H9 (cell line): ENCODE results near the gene ASB15. TPM values are rescaled to one million over a fixed set of nuclear protein-coding genes. Genes with fewer than 3 reads are reported as not detected.

Source experiments
- DNase-seq: peaks from one replicate; pipeline ENCODE4 v3.0.0-alpha.2; 2017
- H2AFZ ChIP-seq: one replicate; pipeline ENCODE4 v1.6.1; 2013; ENCODE audit warnings: mild to moderate bottlenecking, low read length, control low read depth, moderate library complexity
- H2AK5ac ChIP-seq: 2 replicates; pipeline ENCODE4 v1.6.1; 2013; ENCODE audit warnings: low read length, control low read depth, mixed read lengths; ENCODE audit not compliant: insufficient read length
- H2BK120ac ChIP-seq: one replicate; pipeline ENCODE4 v1.6.1; 2013; ENCODE audit warnings: low read depth, mild to moderate bottlenecking, low read length, control low read depth, inconsistent platforms; ENCODE audit not compliant: poor library complexity, severe bottlenecking
- H2BK12ac ChIP-seq: 2 replicates; pipeline ENCODE4 v1.6.1; 2013; ENCODE audit warnings: low read length, control low read depth, mixed read lengths, low read depth; ENCODE audit not compliant: insufficient read length
- H2BK15ac ChIP-seq: 2 replicates; pipeline ENCODE4 v1.6.1; 2013; ENCODE audit warnings: low read depth, low read length, control low read depth
- H2BK20ac ChIP-seq: one replicate; pipeline ENCODE4 v1.6.1; 2013; ENCODE audit warnings: low read depth, mild to moderate bottlenecking, low read length, control low read depth, inconsistent platforms; ENCODE audit not compliant: poor library complexity, severe bottlenecking
- H2BK5ac ChIP-seq: 2 replicates; pipeline ENCODE4 v1.6.1; 2013; ENCODE audit warnings: low read length, control low read depth, mixed read lengths; ENCODE audit not compliant: insufficient read length
- H3K14ac ChIP-seq: 2 replicates; pipeline ENCODE4 v1.6.1; 2013; ENCODE audit warnings: low read length, control low read depth; ENCODE audit not compliant: insufficient read depth
- H3K18ac ChIP-seq: 2 replicates; pipeline ENCODE4 v1.6.1; 2013; ENCODE audit warnings: low read depth, mild to moderate bottlenecking, mixed read lengths, low read length, control low read depth; ENCODE audit not compliant: insufficient read length
- H3K23ac ChIP-seq: 2 replicates; pipeline ENCODE4 v1.6.1; 2013; ENCODE audit warnings: low read length, control low read depth, mixed read lengths, low read depth; ENCODE audit not compliant: insufficient read length
- H3K23me2 ChIP-seq: 2 replicates; pipeline ENCODE4 v1.6.1; 2013; ENCODE audit warnings: low read depth, mild to moderate bottlenecking, mixed read lengths, low read length, control low read depth; ENCODE audit not compliant: insufficient read length, poor library complexity, severe bottlenecking
- H3K27ac ChIP-seq: 2 replicates; pipeline ENCODE4 v1.5.1; 2013; ENCODE audit warnings: low read length, control low read depth, mixed read lengths, low read depth; ENCODE audit not compliant: insufficient read length
- H3K27me3 ChIP-seq: 2 replicates; pipeline ENCODE4 v1.6.1; 2013; ENCODE audit warnings: low read length, control low read depth, inconsistent platforms; ENCODE audit not compliant: insufficient read depth
- H3K4ac ChIP-seq: 2 replicates; pipeline ENCODE4 v1.6.1; 2013; ENCODE audit warnings: low read depth, mild to moderate bottlenecking, control low read depth, inconsistent platforms, low read length, moderate library complexity
- H3K4me1 ChIP-seq: 2 replicates; pipeline ENCODE4 v1.6.1; 2013; ENCODE audit warnings: low read length, control low read depth, inconsistent platforms; ENCODE audit not compliant: insufficient read depth
- H3K4me2 ChIP-seq: 2 replicates; pipeline ENCODE4 v1.6.1; 2013; ENCODE audit warnings: low read length, control low read depth, mixed read lengths; ENCODE audit not compliant: insufficient read length, insufficient read depth
- H3K56ac ChIP-seq: 2 replicates; pipeline ENCODE4 v1.6.1; 2013; ENCODE audit warnings: low read depth, mild to moderate bottlenecking, mixed read lengths, low read length, control low read depth; ENCODE audit not compliant: insufficient read length
- H3K79me1 ChIP-seq: 2 replicates; pipeline ENCODE4 v1.6.1; 2013; ENCODE audit warnings: low read depth, mild to moderate bottlenecking, moderate library complexity, low read length, control low read depth, inconsistent platforms; ENCODE audit not compliant: insufficient read depth, poor library complexity, severe bottlenecking
- H3K79me2 ChIP-seq: 2 replicates; pipeline ENCODE4 v1.6.1; 2013; ENCODE audit warnings: low read length, control low read depth, inconsistent platforms; ENCODE audit not compliant: insufficient read depth
- H3K9ac ChIP-seq: 2 replicates; pipeline ENCODE4 v1.6.1; 2013; ENCODE audit warnings: low read length, control low read depth, mixed read lengths; ENCODE audit not compliant: insufficient read length; ENCODE audit errors: extremely low read depth
- H3K9me3 ChIP-seq: one replicate; pipeline ENCODE4 v1.6.1; 2013; ENCODE audit warnings: low read depth, low read length, inconsistent platforms; ENCODE audit not compliant: control insufficient read depth
- H3T11ph ChIP-seq: one replicate; pipeline ENCODE4 v1.6.1; 2013; ENCODE audit warnings: mild to moderate bottlenecking, low read length, control low read depth, inconsistent platforms
- H4K20me1 ChIP-seq: one replicate; pipeline ENCODE4 v1.6.1; 2013; ENCODE audit not compliant: control insufficient read depth, insufficient read length, insufficient read depth
- H4K5ac ChIP-seq: 2 replicates; pipeline ENCODE4 v1.6.1; 2013; ENCODE audit warnings: low read depth, mild to moderate bottlenecking, mixed read lengths, low read length, control low read depth; ENCODE audit not compliant: insufficient read length
- H4K8ac ChIP-seq: replicated peaks from 2 replicates; pipeline ENCODE4 v1.6.1; 2013; ENCODE audit warnings: low read length, control low read depth, mixed read lengths, low read depth; ENCODE audit not compliant: insufficient read length
- H4K91ac ChIP-seq: 2 replicates; pipeline ENCODE4 v1.6.1; 2013; ENCODE audit warnings: low read depth, mild to moderate bottlenecking, moderate library complexity, mixed read lengths, low read length, control low read depth; ENCODE audit not compliant: insufficient read length
- H3K27ac Mint-ChIP-seq, 3 experiments: 2 replicates in 2 of 3; 3 replicates in 1 of 3; pipeline ENCODE4 v1.8.0; 2020 to 2021; ENCODE audit warnings: mixed read lengths in 3 of 3, mild to moderate bottlenecking in 1 of 3, moderate library complexity in 1 of 3
- H3K27me3 Mint-ChIP-seq: 2 replicates; pipeline ENCODE4 v1.8.0; 2021; ENCODE audit warnings: low read depth, mild to moderate bottlenecking, moderate library complexity, mixed read lengths
- H3K36me3 Mint-ChIP-seq, 3 experiments: 2 replicates in 2 of 3; 3 replicates in 1 of 3; pipeline ENCODE4 v1.8.0; 2020 to 2021; ENCODE audit warnings: low read depth in 3 of 3, mixed read lengths in 3 of 3; ENCODE audit not compliant: insufficient read depth in 1 of 3
- H3K4me1 Mint-ChIP-seq, 2 experiments: 2 replicates each; pipeline ENCODE4 v1.8.0; 2020; ENCODE audit warnings: mixed read lengths in 2 of 2
- H3K4me3 Mint-ChIP-seq, 2 experiments: 2 replicates in 1 of 2; 3 replicates in 1 of 2; pipeline ENCODE4 v1.8.0; 2020 to 2021; ENCODE audit warnings: mild to moderate bottlenecking in 2 of 2, mixed read lengths in 2 of 2, moderate library complexity in 1 of 2
- H3K9me3 Mint-ChIP-seq, 2 experiments: 2 replicates in 1 of 2; 3 replicates in 1 of 2; pipeline ENCODE4 v1.8.0; 2020; ENCODE audit warnings: mild to moderate bottlenecking in 2 of 2, mixed read lengths in 2 of 2, moderate library complexity in 1 of 2
- WGBS: extraction: QIAGEN DNeasy Blood & Tissue Kit; methylation state at CpG from one replicate; pipeline ENCODE4 v1.1.7; 2013; ENCODE audit warnings: missing lambda C conversion rate, low lambda C conversion rate, mixed read lengths; ENCODE audit not compliant: insufficient read length; ENCODE audit errors: extremely low coverage; 5-methylcytosine and 5-hydroxymethylcytosine counted together
- total RNA-seq: library from RNA; stranded (reverse); gene quantifications from 2 replicates; pipeline ENCODE4 v1.2.1, GENCODE V29; 2021
- TF ChIP-seq, protein P1 (sequence below): fragments of 200-600 bp; sonication (generic); conservative IDR thresholded peaks from 3 replicates; pipeline ENCODE4 v1.8.0; 2021; ENCODE audit warnings: antibody characterized with exemption, mild to moderate bottlenecking

The ASB15 gene
- total RNA-seq, 1 experiment from 2014 or later = not detected

DNA sequence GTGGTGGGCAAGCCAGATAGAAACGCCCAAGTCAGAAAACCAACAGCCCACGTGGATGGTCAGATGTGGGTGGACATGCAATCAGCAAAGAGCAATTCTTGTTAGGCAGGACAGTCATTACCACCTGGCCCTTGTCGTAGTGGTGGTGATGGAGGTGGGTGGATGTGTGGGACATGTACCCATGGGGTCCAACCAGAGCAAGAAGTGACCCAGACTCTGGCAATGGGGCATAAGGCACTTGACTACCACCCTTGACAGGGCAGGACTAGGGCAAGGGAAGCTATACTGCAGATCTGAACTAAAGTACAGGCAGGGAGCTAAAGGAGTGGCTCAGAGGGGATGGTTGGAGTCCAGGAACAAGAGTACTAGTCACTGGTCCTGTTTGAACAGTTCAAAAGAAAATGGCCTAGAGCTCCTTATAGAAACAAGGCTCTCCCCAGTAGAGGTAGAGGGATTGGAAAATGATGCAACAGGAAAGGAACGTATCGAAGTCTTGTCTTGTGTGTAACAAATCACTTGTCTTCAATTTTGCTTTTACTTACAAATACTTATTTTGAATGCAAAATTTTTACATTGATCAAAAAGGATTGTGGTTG lies 71.6 kb downstream of the ASB15 start:
- H3K23me2 ChIP-seq = no peaks in the 10 kb centered on the region
- no peak overlapping the region for H2BK120ac ChIP-seq
- H4K8ac ChIP-seq = no peak overlapping the region
- no peak overlapping the region for H3K4me2 ChIP-seq
- Mint-ChIP-seq H3K27me3 (no peaks in the 10 kb centered on the region; the same call in 1 of the 2 replicates), H3K36me3 (no peaks in the 10 kb centered on the region), H3K27ac (peak overlapping the region in 1 of 3 experiments; percentile 82; a peak in 2 of 7 replicates), H3K9me3 (no peaks in the 10 kb centered on the region; a peak in 1 of 5 replicates), H3K4me3 (no peak overlapping the region), H3K4me1 (peaks cover 13 to 15% of the 10 kb centered on the region in 2 experiments)
- 0 out of 2 replicates have a peak, but pooled peaks cover 3% of the 10 kb centered on the region for H3K4me1 ChIP-seq
- no peak overlapping the region for H3K18ac ChIP-seq
- no peaks in the 10 kb centered on the region for H4K20me1 ChIP-seq
- no peak overlapping the region for H2BK12ac ChIP-seq
- no peak overlapping the region for H3K56ac ChIP-seq
- no CpG with 5 or more reads among the region's 5 CpGs for WGBS
- H2BK5ac ChIP-seq = no peak overlapping the region
- H2BK15ac ChIP-seq = no peak overlapping the region
- no peaks in the 10 kb centered on the region for H3K79me1 ChIP-seq
- no peak overlapping the region for H2AFZ ChIP-seq
- no peak for DNase-seq
- H3K23ac ChIP-seq = no peak overlapping the region
- no peak overlapping the region for H3K4ac ChIP-seq
- H3K9ac ChIP-seq = no peak overlapping the region
- no peak overlapping the region for H3K14ac ChIP-seq
- no peak overlapping the region for H2BK20ac ChIP-seq
- H2AK5ac ChIP-seq = no peak overlapping the region
- H4K91ac ChIP-seq = no peak overlapping the region
- H3K27me3 ChIP-seq = no peaks in the 10 kb centered on the region
- H3T11ph ChIP-seq = no peak overlapping the region
- H3K27ac ChIP-seq = no peak overlapping the region
- TF ChIP-seq, protein P1, sequence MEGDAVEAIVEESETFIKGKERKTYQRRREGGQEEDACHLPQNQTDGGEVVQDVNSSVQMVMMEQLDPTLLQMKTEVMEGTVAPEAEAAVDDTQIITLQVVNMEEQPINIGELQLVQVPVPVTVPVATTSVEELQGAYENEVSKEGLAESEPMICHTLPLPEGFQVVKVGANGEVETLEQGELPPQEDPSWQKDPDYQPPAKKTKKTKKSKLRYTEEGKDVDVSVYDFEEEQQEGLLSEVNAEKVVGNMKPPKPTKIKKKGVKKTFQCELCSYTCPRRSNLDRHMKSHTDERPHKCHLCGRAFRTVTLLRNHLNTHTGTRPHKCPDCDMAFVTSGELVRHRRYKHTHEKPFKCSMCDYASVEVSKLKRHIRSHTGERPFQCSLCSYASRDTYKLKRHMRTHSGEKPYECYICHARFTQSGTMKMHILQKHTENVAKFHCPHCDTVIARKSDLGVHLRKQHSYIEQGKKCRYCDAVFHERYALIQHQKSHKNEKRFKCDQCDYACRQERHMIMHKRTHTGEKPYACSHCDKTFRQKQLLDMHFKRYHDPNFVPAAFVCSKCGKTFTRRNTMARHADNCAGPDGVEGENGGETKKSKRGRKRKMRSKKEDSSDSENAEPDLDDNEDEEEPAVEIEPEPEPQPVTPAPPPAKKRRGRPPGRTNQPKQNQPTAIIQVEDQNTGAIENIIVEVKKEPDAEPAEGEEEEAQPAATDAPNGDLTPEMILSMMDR = no peak
- H4K5ac ChIP-seq = no peak overlapping the region
- no peaks in the 10 kb centered on the region for H3K9me3 ChIP-seq
- H3K79me2 ChIP-seq = no peaks in the 10 kb centered on the region
